ENCODE results near the gene PPP1R14C. TPM values are rescaled to one million over a fixed set of nuclear protein-coding genes. Genes with fewer than 3 reads are reported as not detected.

PPP1R14C gene, protein sequence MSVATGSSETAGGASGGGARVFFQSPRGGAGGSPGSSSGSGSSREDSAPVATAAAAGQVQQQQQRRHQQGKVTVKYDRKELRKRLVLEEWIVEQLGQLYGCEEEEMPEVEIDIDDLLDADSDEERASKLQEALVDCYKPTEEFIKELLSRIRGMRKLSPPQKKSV
- total RNA-seq: 0.42 TPM
- polyA plus RNA-seq: 0.08 TPM

DNA sequence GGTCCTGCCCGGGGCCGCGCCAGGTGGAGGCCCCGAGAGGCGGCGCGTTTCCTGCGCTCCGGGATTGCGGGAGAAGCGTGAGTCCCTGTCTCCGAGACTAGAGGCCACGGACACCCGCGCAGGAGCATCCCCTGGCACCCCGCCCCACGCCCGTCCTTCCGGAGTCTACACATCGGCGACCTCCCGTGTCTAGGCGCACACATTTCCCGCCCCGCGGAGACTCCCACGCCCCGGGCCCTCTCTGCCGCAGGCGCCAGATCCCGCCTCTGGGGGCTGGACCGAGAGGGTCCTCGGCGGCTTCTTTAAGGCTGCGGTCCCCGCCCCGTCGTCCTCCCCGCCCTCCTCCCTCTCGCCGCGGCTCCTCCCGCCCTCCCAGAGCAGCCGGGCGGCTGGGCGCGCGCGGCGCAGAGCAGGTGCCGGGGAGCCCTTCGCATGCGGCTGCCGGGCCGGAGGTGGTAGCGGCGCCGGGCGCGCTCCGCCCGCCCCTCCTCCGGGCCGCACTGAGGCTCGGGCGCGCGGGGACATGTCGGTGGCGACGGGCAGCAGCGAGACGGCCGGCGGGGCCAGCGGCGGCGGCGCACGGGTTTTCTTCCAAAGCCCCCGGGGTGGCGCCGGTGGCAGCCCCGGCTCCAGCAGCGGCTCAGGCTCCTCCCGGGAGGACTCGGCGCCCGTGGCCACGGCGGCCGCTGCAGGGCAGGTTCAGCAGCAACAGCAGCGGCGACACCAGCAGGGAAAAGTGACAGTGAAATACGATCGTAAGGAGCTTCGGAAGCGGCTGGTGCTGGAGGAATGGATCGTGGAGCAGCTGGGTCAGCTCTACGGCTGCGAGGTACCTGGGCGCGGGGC lies at the start of gene PPP1R14C:
Gene PPP1R14C (plus strand): TSS at position 375 of the 846 bp plus-strand sequence. CDS start 149 bp downstream, at position 524.
- Histone ChIP-seq H3K4me1 (ENCODE audit: insufficient read depth) (peaks cover 6% of the 10 kb centered on the region), H3K4me3 (ENCODE audit: low read depth, low read length) (peak within 1 kb of the TSS; percentile 54), H3K36me3 (ENCODE audit: insufficient read depth) (no peaks in the 10 kb centered on the region), H3K27ac (ENCODE audit: low read depth) (no peak within 1 kb of the TSS)
- DNase-seq (ENCODE audit: extremely low spot score): no peak
- WGBS: under 1% methylated on average over 103 of the region's 103 CpGs

DNA sequence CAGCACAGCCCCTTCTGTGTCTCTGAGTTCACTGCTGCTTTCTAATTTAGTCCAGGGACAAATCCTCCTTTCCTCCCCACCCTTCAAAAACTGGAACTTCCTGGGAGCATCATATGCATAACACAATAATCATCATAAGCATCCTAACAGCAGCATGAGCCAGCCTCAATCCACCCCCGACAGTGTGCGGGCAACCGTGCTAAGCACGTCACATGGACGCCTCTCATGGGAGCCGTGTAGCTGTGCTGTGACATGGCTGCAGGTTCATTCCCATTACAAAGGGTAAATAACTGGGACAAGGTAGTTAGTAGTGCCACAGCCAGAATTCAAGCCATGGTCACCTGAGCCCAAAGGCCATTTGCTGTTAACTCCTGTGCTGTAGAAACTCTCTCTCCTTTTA lies 49.4 kb upstream of the PPP1R14C start:
- Histone ChIP-seq H3K4me3 (ENCODE audit: low read depth, low read length) (no peak overlapping the region), H3K36me3 (ENCODE audit: insufficient read depth) (no peaks in the 10 kb centered on the region), H3K27ac (ENCODE audit: low read depth) (no peak overlapping the region), H3K4me1 (ENCODE audit: insufficient read depth) (no peaks in the 10 kb centered on the region)
- 85% methylated on average over 6 of the region's 6 CpGs for WGBS
- DNase-seq (ENCODE audit: extremely low spot score): no peak

DNA sequence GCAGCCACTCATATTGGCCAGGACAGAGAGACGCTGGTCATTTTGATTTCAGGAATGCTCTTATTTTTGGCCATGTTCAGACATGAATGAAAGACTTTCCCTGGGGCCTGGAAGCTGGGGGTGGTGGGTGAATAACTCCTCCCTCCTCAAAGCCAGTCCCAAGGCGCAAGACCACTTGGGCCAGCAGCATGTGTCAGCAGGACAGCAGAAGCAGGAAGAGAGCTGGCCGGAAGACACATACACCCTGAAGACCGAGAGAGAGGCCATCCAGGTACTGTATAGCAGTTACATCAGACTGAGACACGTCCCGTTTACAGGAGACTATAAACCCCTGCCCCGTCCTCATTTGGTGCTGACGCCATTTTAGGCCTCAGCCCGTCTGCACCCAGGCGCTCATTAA lies 44.7 kb upstream of the PPP1R14C start:
- WGBS: 92% methylated on average over 10 of the region's 10 CpGs
- no peak overlapping the region for H3K27ac ChIP-seq (ENCODE audit: low read depth)
- DNase-seq (ENCODE audit: extremely low spot score): no peak

GRCh38 chr6:150099546-150099945 lies 43.3 kb upstream of the PPP1R14C start:
- H3K36me3 ChIP-seq (ENCODE audit: insufficient read depth): no peaks in the 10 kb centered on the region
- no peak overlapping the region for H3K27ac ChIP-seq (ENCODE audit: low read depth)
- no peak for DNase-seq (ENCODE audit: extremely low spot score)
- no peak overlapping the region for H3K4me3 ChIP-seq (ENCODE audit: low read depth, low read length)
- 89% methylated on average over 8 of the region's 8 CpGs for WGBS
- no peaks in the 10 kb centered on the region for H3K4me1 ChIP-seq (ENCODE audit: insufficient read depth)

More for the DNA sequence above, 44.7 kb upstream of the PPP1R14C start:
- no peak overlapping the region for H3K4me3 ChIP-seq (ENCODE audit: low read depth, low read length)
- H3K36me3 ChIP-seq (ENCODE audit: insufficient read depth): no peaks in the 10 kb centered on the region
- no peaks in the 10 kb centered on the region for H3K4me1 ChIP-seq (ENCODE audit: insufficient read depth)

GRCh38 chr6:150099953-150100352 lies 42.9 kb upstream of the PPP1R14C start:
- WGBS: 92% methylated on average over 11 of the region's 11 CpGs

GRCh38 chr6:150100745-150101144 lies 42.1 kb upstream of the PPP1R14C start:
- no peak overlapping the region for H3K4me3 ChIP-seq (ENCODE audit: low read depth, low read length)
- DNase-seq (ENCODE audit: extremely low spot score): no peak
- H3K4me1 ChIP-seq (ENCODE audit: insufficient read depth): no peaks in the 10 kb centered on the region
- H3K36me3 ChIP-seq (ENCODE audit: insufficient read depth): no peaks in the 10 kb centered on the region
- H3K27ac ChIP-seq (ENCODE audit: low read depth): no peak overlapping the region
- WGBS: 80% methylated on average over 19 of the region's 19 CpGs

More at GRCh38 chr6:150099953-150100352, 42.9 kb upstream of the PPP1R14C start:
- DNase-seq (ENCODE audit: extremely low spot score): no peak
- H3K4me3 ChIP-seq (ENCODE audit: low read depth, low read length): no peak overlapping the region
- H3K4me1 ChIP-seq (ENCODE audit: insufficient read depth): no peaks in the 10 kb centered on the region
- no peak overlapping the region for H3K27ac ChIP-seq (ENCODE audit: low read depth)
- H3K36me3 ChIP-seq (ENCODE audit: insufficient read depth): no peaks in the 10 kb centered on the region

- no peaks in the 10 kb centered on the region for H3K4me1 ChIP-seq (ENCODE audit: insufficient read depth)
- H3K36me3 ChIP-seq (ENCODE audit: insufficient read depth): no peaks in the 10 kb centered on the region
- DNase-seq (ENCODE audit: extremely low spot score): no peak
- H3K27ac ChIP-seq (ENCODE audit: low read depth): no peak overlapping the region
- H3K4me3 ChIP-seq (ENCODE audit: low read depth, low read length): no peak overlapping the region
- WGBS: 93% methylated on average over 4 of the region's 4 CpGs
Observed at GRCh38 chr6:150102750-150103270, 40.0 kb upstream of the PPP1R14C start.

DNA sequence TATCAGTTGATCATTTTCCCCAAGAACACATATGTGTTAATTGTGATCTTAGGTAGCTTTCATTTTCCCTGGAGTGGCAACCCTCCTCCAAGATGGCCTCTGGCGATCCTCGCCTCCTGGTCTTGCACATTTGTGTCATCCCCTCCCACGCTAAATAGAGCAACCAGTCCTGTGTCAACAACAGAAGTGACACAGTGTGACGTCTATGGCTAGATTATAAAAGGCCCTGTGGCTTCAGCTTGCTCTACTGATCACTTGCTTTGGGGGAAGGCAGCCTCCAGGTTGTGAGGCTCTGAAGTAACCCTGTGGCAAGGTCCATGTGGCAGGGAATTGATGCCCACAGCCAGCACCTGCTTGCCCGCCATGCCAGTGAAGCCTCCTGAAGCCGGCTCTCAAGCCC lies 30.6 kb upstream of the PPP1R14C start:
- Histone ChIP-seq H3K27ac (ENCODE audit: low read depth) (no peak overlapping the region), H3K4me1 (ENCODE audit: insufficient read depth) (no peaks in the 10 kb centered on the region), H3K36me3 (ENCODE audit: insufficient read depth) (no peaks in the 10 kb centered on the region), H3K4me3 (ENCODE audit: low read depth, low read length) (no peak overlapping the region)
- WGBS: 82% methylated on average over 6 of the region's 6 CpGs
- DNase-seq (ENCODE audit: extremely low spot score): no peak

GRCh38 chr6:150115769-150116168 lies 27.1 kb upstream of the PPP1R14C start:
- 96% methylated on average over 25 of the region's 25 CpGs for WGBS
- Histone ChIP-seq H3K4me1 (ENCODE audit: insufficient read depth) (no peaks in the 10 kb centered on the region), H3K4me3 (ENCODE audit: low read depth, low read length) (no peak overlapping the region), H3K27ac (ENCODE audit: low read depth) (no peak overlapping the region), H3K36me3 (ENCODE audit: insufficient read depth) (no peaks in the 10 kb centered on the region)
- DNase-seq (ENCODE audit: extremely low spot score): no peak

GRCh38 chr6:150116200-150116800 lies 26.5 kb upstream of the PPP1R14C start:
- no peak overlapping the region for H3K27ac ChIP-seq (ENCODE audit: low read depth)
- H3K36me3 ChIP-seq (ENCODE audit: insufficient read depth): no peaks in the 10 kb centered on the region
- no peak for DNase-seq (ENCODE audit: extremely low spot score)
- no peaks in the 10 kb centered on the region for H3K4me1 ChIP-seq (ENCODE audit: insufficient read depth)
- WGBS: 86% methylated on average over 8 of the region's 8 CpGs
- no peak overlapping the region for H3K4me3 ChIP-seq (ENCODE audit: low read depth, low read length)

- no peaks in the 10 kb centered on the region for H3K36me3 ChIP-seq (ENCODE audit: insufficient read depth)
- 87% methylated on average over 6 of the region's 6 CpGs for WGBS
- no peak overlapping the region for H3K27ac ChIP-seq (ENCODE audit: low read depth)
- H3K4me1 ChIP-seq (ENCODE audit: insufficient read depth): no peaks in the 10 kb centered on the region
- DNase-seq (ENCODE audit: extremely low spot score): no peak
- no peak overlapping the region for H3K4me3 ChIP-seq (ENCODE audit: low read depth, low read length)
Observed at GRCh38 chr6:150118203-150118602, 24.6 kb upstream of the PPP1R14C start.

GRCh38 chr6:150118627-150119026 lies 24.2 kb upstream of the PPP1R14C start:
- WGBS: 88% methylated on average over 9 of the region's 9 CpGs
- Histone ChIP-seq H3K4me1 (ENCODE audit: insufficient read depth) (no peaks in the 10 kb centered on the region), H3K36me3 (ENCODE audit: insufficient read depth) (no peaks in the 10 kb centered on the region), H3K27ac (ENCODE audit: low read depth) (no peak overlapping the region), H3K4me3 (ENCODE audit: low read depth, low read length) (no peak overlapping the region)
- DNase-seq (ENCODE audit: extremely low spot score): no peak

DNA sequence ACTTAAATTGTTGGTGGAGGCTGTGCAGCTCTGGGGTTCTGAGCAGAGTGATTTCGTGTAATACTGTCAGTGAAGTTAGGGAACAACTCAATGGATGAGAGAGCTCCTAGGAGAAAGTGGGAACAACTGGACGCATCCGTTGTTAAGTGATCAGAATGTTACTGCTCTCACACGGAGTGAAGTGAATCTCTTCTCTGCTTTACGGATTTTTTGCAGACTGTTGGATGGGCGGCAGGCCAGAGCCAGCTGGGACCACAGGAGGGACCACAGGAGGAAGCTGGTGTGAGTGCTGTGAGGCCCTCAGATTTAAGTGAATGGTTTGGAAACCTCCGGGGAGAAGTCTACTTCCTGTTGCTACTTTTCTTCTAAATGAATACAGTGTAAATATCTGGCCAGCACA lies 23.7 kb upstream of the PPP1R14C start:
- no peaks in the 10 kb centered on the region for H3K36me3 ChIP-seq (ENCODE audit: insufficient read depth)
- H3K4me1 ChIP-seq (ENCODE audit: insufficient read depth): no peaks in the 10 kb centered on the region
- H3K27ac ChIP-seq (ENCODE audit: low read depth): no peak overlapping the region
- DNase-seq (ENCODE audit: extremely low spot score): peak; percentile 11
- WGBS: 26% methylated on average over 7 of the region's 7 CpGs
- no peak overlapping the region for H3K4me3 ChIP-seq (ENCODE audit: low read depth, low read length)

- Histone ChIP-seq H3K36me3 (ENCODE audit: insufficient read depth) (no peaks in the 10 kb centered on the region), H3K4me3 (ENCODE audit: low read depth, low read length) (no peak overlapping the region), H3K27ac (ENCODE audit: low read depth) (no peak overlapping the region), H3K4me1 (ENCODE audit: insufficient read depth) (no peaks in the 10 kb centered on the region)
- WGBS: 61% methylated on average over 7 of the region's 7 CpGs
- DNase-seq (ENCODE audit: extremely low spot score): no peak
Observed at GRCh38 chr6:150123645-150124044, 19.2 kb upstream of the PPP1R14C start.
